Kidney tubule cell (primary cell): Measurements from ENCODE around the gene SVEP1.
"Not testable (repeated sequence)": the region's sequence is repeated elsewhere in the genome, so short reads cannot be mapped to it uniquely, and the experiment has no call there.

Experiments
- DNase-seq: peaks from one replicate; pipeline ENCODE4 v3.0.0-alpha.2; 2018; ENCODE audit warnings: low spot score

Gene SVEP1

GRCh38 chr9:110364451-110364850, 215.1 kb downstream of the SVEP1 start:
- no peak for DNase-seq

- DNase-seq = not testable (repeated sequence)
Measured at GRCh38 chr9:110358992-110359391, 220.5 kb downstream of the SVEP1 start.

- no peak for DNase-seq
Measured at GRCh38 chr9:110357505-110357904, 222.0 kb downstream of the SVEP1 start.

GRCh38 chr9:110356639-110357395, 222.7 kb downstream of the SVEP1 start:
- DNase-seq = no peak

- DNase-seq = no peak
Measured at GRCh38 chr9:110355911-110356310, 223.6 kb downstream of the SVEP1 start.

- peak; percentile 37 for DNase-seq
Measured at GRCh38 chr9:110351009-110351467, 228.5 kb downstream of the SVEP1 start.

GRCh38 chr9:110346325-110346724, 233.2 kb downstream of the SVEP1 start:
- DNase-seq = no peak

GRCh38 chr9:110344821-110345220, 234.7 kb downstream of the SVEP1 start:
- DNase-seq = no peak

- DNase-seq = no peak
Measured at GRCh38 chr9:110343551-110343950, 236.0 kb downstream of the SVEP1 start.

- DNase-seq = no peak
Measured at GRCh38 chr9:110340306-110340705, 239.2 kb downstream of the SVEP1 start.

GRCh38 chr9:110338143-110338542, 241.4 kb downstream of the SVEP1 start:
- DNase-seq = no peak

- DNase-seq = no peak
Measured at GRCh38 chr9:110337727-110338126, 241.8 kb downstream of the SVEP1 start, which contains the start of gene TXNDC8. TSS of gene TXNDC8 (minus strand) at chr9:110337863.

- no peak for DNase-seq
Measured at GRCh38 chr9:110336363-110336762, 243.2 kb downstream of the SVEP1 start.

GRCh38 chr9:110334871-110335270, 244.7 kb downstream of the SVEP1 start:
- peak; percentile 29 for DNase-seq

- no peak for DNase-seq
Measured at GRCh38 chr9:110334183-110334582, 245.4 kb downstream of the SVEP1 start.

- no peak for DNase-seq
Measured at GRCh38 chr9:110332766-110333165, 246.8 kb downstream of the SVEP1 start.

- DNase-seq = no peak
Measured at GRCh38 chr9:110330484-110331105, 248.9 kb downstream of the SVEP1 start.

GRCh38 chr9:110329639-110330230, 249.8 kb downstream of the SVEP1 start:
- no peak for DNase-seq

GRCh38 chr9:110328763-110329162, 250.8 kb downstream of the SVEP1 start:
- DNase-seq = no peak

- DNase-seq = no peak
Measured at GRCh38 chr9:110327716-110328115, 251.8 kb downstream of the SVEP1 start.

- DNase-seq = no peak
Measured at GRCh38 chr9:110323818-110324217, 255.7 kb downstream of the SVEP1 start.

- no peak for DNase-seq
Measured at GRCh38 chr9:110320651-110321445, 258.7 kb downstream of the SVEP1 start.
